HT1080 (cell line): ENCODE data around the gene VPS16. TPM values are rescaled to one million over a fixed set of nuclear protein-coding genes. Genes with fewer than 3 reads are reported as not detected.

Source experiments
- DNase-seq: peaks from one replicate; pipeline ENCODE4 v3.0.0-alpha.2; 2015; ENCODE audit warnings: low read depth
- total RNA-seq: library from RNA; depleted of rRNA; stranded (reverse); fragments of >200 nt; shearing (Covaris generic); gene quantifications from 2 replicates; pipeline ENCODE4 v1.2.3, GENCODE V29; 2014; rRNA removed

VPS16 gene
- total RNA-seq, 1 experiment from 2014 or later = 32.6 TPM

GRCh38 chr20:2899243-2899642, 58.7 kb downstream of the VPS16 start:
- DNase-seq = no peak

- DNase-seq = no peak
These were observed 60.5 kb downstream of the VPS16 start for GRCh38 chr20:2900845-2901592.

- DNase-seq = no peak
These were observed 61.7 kb downstream of the VPS16 start for GRCh38 chr20:2902291-2902690.

- DNase-seq = no peak
These were observed 62.3 kb downstream of the VPS16 start for GRCh38 chr20:2902818-2903217.

DNA sequence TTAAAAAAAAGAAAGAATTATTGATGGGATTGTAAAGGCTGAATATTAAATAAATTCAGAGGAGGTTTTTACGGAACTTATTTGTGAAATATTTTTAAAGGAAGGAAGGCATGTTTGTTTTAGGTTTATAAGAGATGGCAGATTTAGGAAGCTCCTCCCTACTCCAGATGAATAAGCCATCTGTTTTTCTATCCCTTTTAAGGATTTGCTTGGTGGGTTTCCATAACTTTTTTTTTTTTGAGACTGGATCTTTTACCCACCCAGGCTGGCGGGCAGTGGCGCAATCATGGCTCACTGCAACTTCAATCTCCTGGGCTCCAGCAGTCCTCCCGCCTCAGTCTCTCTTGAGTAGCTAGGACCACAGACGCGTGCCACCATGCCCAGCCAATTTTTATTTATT, 63.1 kb downstream of the VPS16 start:
- DNase-seq = no peak

- no peak for DNase-seq
These were observed 67.0 kb downstream of the VPS16 start for GRCh38 chr20:2907519-2907918.

DNA sequence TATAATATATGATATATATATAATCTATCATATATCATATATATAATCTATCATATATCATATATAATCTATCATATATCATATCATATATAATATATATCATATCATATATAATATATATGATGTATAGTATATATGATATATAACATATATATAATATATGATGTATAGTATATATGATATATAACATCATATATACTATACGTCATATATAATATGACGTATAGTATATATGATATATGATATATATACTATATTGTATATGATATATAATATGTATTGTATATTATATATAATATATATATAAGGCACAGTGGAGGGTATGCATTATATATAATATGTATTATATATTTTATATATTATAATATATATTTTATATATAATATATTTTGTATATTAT, 69.4 kb downstream of the VPS16 start:
- no peak for DNase-seq

GRCh38 chr20:2911200-2911599, 70.7 kb downstream of the VPS16 start:
- no peak for DNase-seq

- DNase-seq = no peak
These were observed 73.6 kb downstream of the VPS16 start for GRCh38 chr20:2914160-2914559.

Other genes starting within 250 kb of the VPS16 start
- 493 and 581 TPM in 2 replicates for gene NOP56, start 188.1 kb upstream of the VPS16 start, total RNA-seq
- gene IDH3B, start 176.5 kb upstream of the VPS16 start, total RNA-seq = 187 and 197 TPM in 2 replicates
- gene EBF4, start 148.0 kb upstream of the VPS16 start, total RNA-seq = not detected in 2 replicates
- gene CPXM1, start 40.1 kb upstream of the VPS16 start, total RNA-seq = not detected in 2 replicates
- gene C20orf141, start 25.8 kb upstream of the VPS16 start, total RNA-seq = 0.50 TPM in 1 of 2 replicates, not detected in the other
- not detected in 2 replicates for gene TMEM239, start 24.4 kb upstream of the VPS16 start, total RNA-seq
- 26.2 and 29.3 TPM in 2 replicates for gene PCED1A, start 90 bp upstream of the VPS16 start, total RNA-seq
- gene PTPRA, start 32.7 kb downstream of the VPS16 start, total RNA-seq = 25.2 and 36.5 TPM in 2 replicates
- gene GNRH2, start 202.9 kb downstream of the VPS16 start, total RNA-seq = 0.17 TPM in 1 of 2 replicates, not detected in the other
- gene MRPS26, start 205.3 kb downstream of the VPS16 start, total RNA-seq = 179 and 213 TPM in 2 replicates
- gene OXT, start 230.9 kb downstream of the VPS16 start, total RNA-seq = not detected in 2 replicates
- not detected in 2 replicates for gene AVP, start 244.0 kb downstream of the VPS16 start, total RNA-seq